Measurements from ENCODE around the gene ARL1. TPM values are rescaled to one million over a fixed set of nuclear protein-coding genes. Genes with fewer than 3 reads are reported as not detected.
"Not testable (repeated sequence)": the region's sequence is repeated elsewhere in the genome, so short reads cannot be mapped to it uniquely, and the experiment has no call there.

Gene ARL1
- total RNA-seq, 1 donor from 2014 or later = 78.5 TPM

GRCh38 chr12:101430456-101430855 is 22.9 kb upstream of the ARL1 start:
- no peaks in the 10 kb centered on the region for H3K27me3 Mint-ChIP-seq (ENCODE audit: low read depth)
- no peak for TF ChIP-seq CTCF (IDR thresholded peaks at IDR 0.05; ENCODE audit: unreplicated experiment)

GRCh38 chr12:101424620-101425019 is 17.0 kb upstream of the ARL1 start:
- Mint-ChIP-seq H3K27ac (no peak overlapping the region), H3K4me1 (no peaks in the 10 kb centered on the region), H3K4me3 (no peak overlapping the region), H3K9me3 (no peaks in the 10 kb centered on the region), H3K36me3 (no peaks in the 10 kb centered on the region), H3K27me3 (ENCODE audit: low read depth) (no peaks in the 10 kb centered on the region)
- no peak for TF ChIP-seq CTCF (IDR thresholded peaks at IDR 0.05; ENCODE audit: unreplicated experiment)
- no peak for DNase-seq (ENCODE audit: low spot score in 2 of 2, unreplicated experiment in 2 of 2)

More at GRCh38 chr12:101430456-101430855, 22.9 kb upstream of the ARL1 start:
- Mint-ChIP-seq H3K27ac (no peak overlapping the region), H3K4me3 (no peak overlapping the region), H3K4me1 (no peaks in the 10 kb centered on the region), H3K36me3 (no peaks in the 10 kb centered on the region), H3K9me3 (no peaks in the 10 kb centered on the region)
- no peak for DNase-seq (ENCODE audit: low spot score in 2 of 2, unreplicated experiment in 2 of 2)

- not testable (repeated sequence) for DNase-seq (ENCODE audit: low spot score in 2 of 2, unreplicated experiment in 2 of 2); H3K27ac Mint-ChIP-seq; H3K27me3 Mint-ChIP-seq (ENCODE audit: low read depth); H3K4me1 Mint-ChIP-seq; H3K36me3 Mint-ChIP-seq; H3K4me3 Mint-ChIP-seq; H3K9me3 Mint-ChIP-seq
Observed at GRCh38 chr12:101422066-101422465, 14.5 kb upstream of the ARL1 start.

GRCh38 chr12:101415228-101415627 is 7.7 kb upstream of the ARL1 start:
- no peak overlapping the region for H3K27ac Mint-ChIP-seq
- no peaks in the 10 kb centered on the region for H3K9me3 Mint-ChIP-seq
- no peak for DNase-seq (ENCODE audit: low spot score in 2 of 2, unreplicated experiment in 2 of 2)
- peaks cover 10% of the 10 kb centered on the region for H3K27me3 Mint-ChIP-seq (ENCODE audit: low read depth)
- H3K4me3 Mint-ChIP-seq = no peak overlapping the region
- no peaks in the 10 kb centered on the region for H3K36me3 Mint-ChIP-seq
- TF ChIP-seq CTCF (IDR thresholded peaks at IDR 0.05; ENCODE audit: unreplicated experiment) = no peak
- H3K4me1 Mint-ChIP-seq = no peaks in the 10 kb centered on the region

- Mint-ChIP-seq H3K36me3 (no peaks in the 10 kb centered on the region), H3K27me3 (ENCODE audit: low read depth) (peaks cover 10% of the 10 kb centered on the region), H3K4me1 (no peaks in the 10 kb centered on the region), H3K9me3 (no peaks in the 10 kb centered on the region), H3K27ac (no peak overlapping the region), H3K4me3 (no peak overlapping the region)
- DNase-seq (ENCODE audit: low spot score in 2 of 2, unreplicated experiment in 2 of 2) = no peak
- peak; percentile 59 for TF ChIP-seq CTCF (IDR thresholded peaks at IDR 0.05; ENCODE audit: unreplicated experiment)
Observed at GRCh38 chr12:101414533-101415119, 7.1 kb upstream of the ARL1 start.

- peaks cover 20% of the 10 kb centered on the region for H3K4me1 Mint-ChIP-seq
- H3K9me3 Mint-ChIP-seq; H3K4me3 Mint-ChIP-seq; H3K27ac Mint-ChIP-seq; H3K36me3 Mint-ChIP-seq; DNase-seq (ENCODE audit: low spot score in 2 of 2, unreplicated experiment in 2 of 2): not testable (repeated sequence)
- peaks cover 10% of the 10 kb centered on the region for H3K27me3 Mint-ChIP-seq (ENCODE audit: low read depth)
Observed at GRCh38 chr12:101410169-101410568, 2.6 kb upstream of the ARL1 start.

GRCh38 chr12:101407049-101407435 is 530 bp downstream of the ARL1 start:
- H3K36me3 Mint-ChIP-seq = peaks cover 3% of the 10 kb centered on the region
- no peak for TF ChIP-seq CTCF (IDR thresholded peaks at IDR 0.05; ENCODE audit: unreplicated experiment)
- no peaks in the 10 kb centered on the region for H3K9me3 Mint-ChIP-seq
- peak in 1 of 2 experiments; percentile 19 for DNase-seq (ENCODE audit: low spot score in 2 of 2, unreplicated experiment in 2 of 2)
- H3K4me1 Mint-ChIP-seq = peaks cover 21% of the 10 kb centered on the region
- H3K4me3 Mint-ChIP-seq = peak overlapping the region; percentile 96
- peak overlapping the region; percentile 100 for H3K27ac Mint-ChIP-seq
- no peaks in the 10 kb centered on the region for H3K27me3 Mint-ChIP-seq (ENCODE audit: low read depth)

- Mint-ChIP-seq H3K36me3 (peaks cover 44% of the 10 kb centered on the region), H3K9me3 (peaks cover 18% of the 10 kb centered on the region)
- not testable (repeated sequence) for H3K4me3 Mint-ChIP-seq; H3K27ac Mint-ChIP-seq; H3K27me3 Mint-ChIP-seq (ENCODE audit: low read depth); H3K4me1 Mint-ChIP-seq; DNase-seq (ENCODE audit: low spot score in 2 of 2, unreplicated experiment in 2 of 2)
Observed at GRCh38 chr12:101391181-101391580, 16.4 kb downstream of the ARL1 start.
